Stromal cell of bone marrow (primary cell): ENCODE data around the gene ATP1B1.
"Not testable (repeated sequence)": the region's sequence is repeated elsewhere in the genome, so short reads cannot be mapped to it uniquely, and the experiment has no call there.

ENCODE experiments used
- DNase-seq: peaks from one replicate; pipeline ENCODE4 v3.0.0-alpha.2; 2012; ENCODE audit warnings: low read depth

The ATP1B1 gene

DNA sequence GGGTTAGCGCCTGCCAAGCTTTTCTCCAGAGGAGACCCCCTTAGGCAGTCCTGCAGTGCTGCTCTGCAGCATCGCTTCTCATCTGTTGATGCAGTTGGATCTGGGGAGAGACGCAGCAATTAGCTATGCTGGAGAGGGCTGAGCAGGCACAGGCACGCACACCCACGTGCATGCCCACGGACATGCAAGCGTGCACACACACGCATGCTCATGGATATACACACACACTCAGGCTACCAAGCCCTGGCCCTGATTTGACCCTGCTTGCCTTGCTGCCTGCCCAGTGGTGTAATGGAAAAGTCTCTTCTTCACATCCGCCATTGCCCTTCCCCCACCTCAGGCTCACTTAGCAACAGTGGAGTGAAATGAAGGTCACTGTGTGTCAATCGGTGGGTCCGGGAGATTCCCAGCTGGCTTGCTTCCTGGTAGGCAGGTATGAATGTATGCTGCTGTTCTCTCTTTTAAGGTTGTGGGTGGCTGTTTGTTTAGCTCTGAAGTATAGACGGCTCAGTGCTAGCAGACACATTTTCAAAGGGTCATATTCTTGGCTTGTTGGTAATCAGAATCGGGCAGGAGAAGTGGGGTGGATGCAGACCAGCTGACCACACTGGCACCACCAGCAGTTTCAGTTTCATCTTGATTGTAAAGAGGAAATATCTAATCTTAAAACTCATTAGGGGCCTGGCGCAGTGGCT lies 9.5 kb downstream of the ATP1B1 start:
- no peak for DNase-seq

DNA sequence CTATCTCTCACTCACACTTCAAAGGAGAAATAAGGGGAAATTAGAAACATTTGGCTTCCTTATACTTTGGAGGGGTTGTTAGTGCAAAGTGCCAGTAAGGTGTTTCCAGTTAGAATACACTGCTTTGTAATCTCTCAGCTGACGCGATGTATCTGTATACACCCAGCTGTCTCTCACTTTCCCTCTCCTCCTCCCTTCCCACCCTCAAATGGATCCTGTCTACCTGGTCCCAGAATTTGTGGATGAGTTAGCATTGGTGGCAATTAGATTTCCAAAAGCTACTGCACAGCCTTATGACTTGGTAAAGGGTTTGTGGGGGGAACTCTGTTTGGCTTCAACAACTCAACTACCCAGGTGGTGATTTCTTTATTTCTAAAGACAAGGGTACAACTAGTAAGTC lies 10.5 kb downstream of the ATP1B1 start:
- DNase-seq: no peak

DNA sequence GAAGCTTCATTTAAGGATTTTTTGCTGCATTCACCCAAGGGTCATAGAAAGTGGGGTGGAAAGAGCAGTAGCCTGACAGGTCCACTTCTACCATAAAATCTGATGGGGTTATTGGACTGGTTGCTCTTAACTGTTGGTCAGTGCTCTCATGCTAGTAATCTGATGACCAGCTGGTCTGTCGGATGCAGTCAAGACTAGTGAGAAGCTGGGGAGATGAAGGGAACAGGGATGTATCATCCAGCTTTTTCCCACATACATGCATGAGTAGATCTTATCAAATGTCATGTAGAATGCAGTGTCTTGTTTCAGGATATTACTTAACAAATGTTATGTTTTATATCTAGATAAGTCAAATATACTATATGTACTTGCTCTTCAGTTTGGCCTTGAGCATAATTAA lies 11.1 kb downstream of the ATP1B1 start:
- no peak for DNase-seq

DNA sequence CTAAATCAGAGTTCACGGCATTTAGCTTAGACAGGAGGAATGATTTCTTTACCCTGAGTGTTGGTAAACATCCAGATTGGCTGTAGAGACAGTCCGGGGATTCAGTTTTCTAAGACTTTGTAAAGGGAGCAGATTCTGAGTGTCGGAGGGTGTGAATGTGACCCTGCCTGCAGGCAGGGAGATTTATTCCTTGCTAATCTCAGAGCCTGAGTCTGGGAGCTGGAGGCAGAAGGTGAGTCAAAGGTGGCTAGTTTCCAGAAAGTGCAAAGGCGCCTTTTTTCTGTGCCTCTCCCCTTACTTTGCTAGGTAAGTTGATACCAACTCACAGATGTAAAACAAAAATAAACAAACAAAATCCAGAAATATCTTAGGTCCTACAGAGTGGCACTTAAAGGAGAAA lies 11.7 kb downstream of the ATP1B1 start:
- no peak for DNase-seq

DNA sequence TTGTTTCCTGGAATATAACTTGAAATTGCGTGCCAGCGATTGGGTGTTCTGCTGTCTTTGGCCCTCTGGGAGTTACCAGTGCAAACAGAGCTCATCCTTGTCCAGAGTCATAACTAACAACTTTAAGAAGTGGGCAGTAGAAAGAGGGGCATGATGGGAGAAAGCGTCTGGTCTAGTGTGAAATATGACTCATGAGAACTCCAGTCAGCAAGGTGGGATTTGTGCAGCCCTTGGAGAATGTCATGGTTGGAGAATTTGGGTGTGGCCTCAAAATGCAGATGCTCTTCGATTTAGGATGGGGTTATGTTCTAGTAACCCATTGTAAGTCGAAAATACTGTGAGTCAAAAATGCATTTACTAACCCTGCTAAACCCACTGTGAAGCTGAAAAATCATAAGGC lies 12.9 kb downstream of the ATP1B1 start:
- no peak for DNase-seq

DNA sequence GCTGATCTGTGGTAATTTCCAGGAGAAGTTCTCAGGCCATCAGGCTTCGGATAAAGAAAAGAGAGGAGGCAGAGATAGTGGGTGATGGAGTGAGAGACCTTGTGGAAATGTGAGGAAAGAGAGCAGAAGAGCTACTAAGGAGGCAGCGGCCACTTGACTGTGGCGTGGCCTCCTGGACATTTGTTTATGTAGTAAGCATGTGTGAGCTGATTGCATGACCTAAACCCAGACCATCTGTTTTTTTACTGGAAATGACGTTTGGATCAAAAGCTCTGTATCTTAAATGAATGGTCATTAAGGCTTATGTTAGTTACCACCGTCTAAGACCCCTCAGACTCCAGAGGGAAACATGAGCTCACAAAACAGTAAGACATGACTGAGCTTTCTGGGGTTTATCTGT lies 13.6 kb downstream of the ATP1B1 start:
- DNase-seq: no peak

DNA sequence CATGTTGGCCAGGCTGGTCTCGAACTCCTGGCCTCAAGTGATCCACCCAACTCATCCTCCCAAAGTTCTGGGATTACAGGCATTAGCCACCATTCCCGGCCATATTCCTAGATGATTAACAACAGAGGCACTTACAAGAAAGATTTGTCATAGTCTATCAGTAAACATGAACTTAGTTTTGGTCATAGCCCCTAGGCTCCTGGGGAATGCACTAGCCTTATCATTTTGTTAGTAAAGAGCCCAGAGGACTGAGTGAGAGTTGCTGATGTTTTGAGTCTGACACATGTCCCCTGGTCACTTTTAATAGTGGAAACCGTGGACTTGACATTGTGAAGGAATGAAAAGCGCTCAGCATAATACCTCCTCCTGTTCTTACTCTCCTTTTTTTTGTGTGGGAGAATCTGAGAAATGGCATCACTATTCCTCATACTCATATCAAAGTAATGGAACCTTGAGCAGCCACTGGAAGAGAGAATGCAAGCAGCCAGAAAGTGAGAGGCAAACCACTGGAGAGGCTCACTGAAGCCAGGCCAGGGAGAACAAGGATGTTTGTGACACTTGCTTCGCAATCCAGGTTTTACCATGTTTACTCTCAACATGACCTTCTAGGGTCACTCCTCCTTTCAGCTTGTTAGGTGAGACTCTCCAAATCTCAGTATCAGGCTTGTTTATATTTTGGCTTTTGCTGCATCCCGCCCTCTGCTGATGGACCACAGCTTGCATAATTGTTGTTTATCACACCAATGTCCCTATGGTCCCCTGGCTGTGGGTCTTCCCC lies 14.8 kb downstream of the ATP1B1 start:
- no peak for DNase-seq

DNA sequence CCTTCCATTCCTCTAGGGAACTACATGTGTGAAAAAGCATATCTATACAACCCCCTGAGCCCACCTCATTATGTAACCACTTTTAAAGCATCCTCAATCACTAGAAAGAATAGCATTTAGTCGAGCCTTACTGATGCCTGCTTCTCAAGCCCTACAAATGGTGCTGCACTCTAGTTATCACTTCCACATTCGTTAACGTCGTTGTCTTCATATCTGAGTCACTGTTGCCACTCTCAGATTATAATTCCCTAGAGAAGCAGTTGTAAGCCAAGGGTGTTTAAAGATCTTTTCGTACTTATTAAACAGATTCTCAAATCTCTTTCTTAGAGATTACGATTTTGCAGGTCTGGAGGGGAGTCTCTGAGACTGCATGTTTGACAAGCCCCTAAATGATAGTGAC lies 16.5 kb downstream of the ATP1B1 start:
- DNase-seq: no peak

DNA sequence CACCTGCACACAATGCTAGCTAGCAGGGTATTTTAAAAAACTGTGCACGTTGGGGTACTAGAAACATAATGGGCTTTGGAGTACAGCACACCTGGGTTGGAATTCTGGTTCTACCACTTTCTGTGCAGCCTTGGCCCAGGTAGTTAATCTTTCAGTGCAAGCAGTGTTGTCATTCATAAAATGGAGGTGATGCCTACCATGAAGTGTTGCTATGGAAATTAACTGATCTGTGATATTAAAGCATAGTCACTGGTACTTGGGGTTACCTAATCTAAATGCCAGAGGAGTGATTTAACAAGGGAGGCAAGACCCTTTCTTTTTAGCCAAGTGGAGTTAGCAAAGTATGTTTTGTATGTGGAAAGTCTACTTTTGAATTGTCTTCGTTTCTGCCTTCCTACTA lies 18.0 kb downstream of the ATP1B1 start:
- no peak for DNase-seq

DNA sequence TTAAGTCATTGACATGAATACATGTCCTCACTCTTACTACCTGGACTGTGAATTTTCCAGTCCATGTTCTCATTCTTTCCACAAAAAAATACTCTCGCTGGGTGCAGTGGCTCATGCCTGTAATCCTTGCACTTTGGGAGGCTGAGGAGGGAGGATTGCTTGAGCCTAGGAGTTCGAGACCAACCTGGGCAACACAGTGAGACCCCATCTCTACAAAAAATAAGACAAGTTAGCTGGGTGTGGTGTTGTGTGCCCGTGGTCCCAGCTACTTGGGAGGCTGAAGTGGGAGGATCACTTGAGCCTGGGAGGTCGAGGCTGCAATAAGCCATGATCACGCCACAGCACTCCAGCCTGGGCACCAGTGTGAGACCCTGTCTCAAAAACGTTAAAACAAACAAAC lies 19.1 kb downstream of the ATP1B1 start:
- DNase-seq: not testable (repeated sequence)

DNA sequence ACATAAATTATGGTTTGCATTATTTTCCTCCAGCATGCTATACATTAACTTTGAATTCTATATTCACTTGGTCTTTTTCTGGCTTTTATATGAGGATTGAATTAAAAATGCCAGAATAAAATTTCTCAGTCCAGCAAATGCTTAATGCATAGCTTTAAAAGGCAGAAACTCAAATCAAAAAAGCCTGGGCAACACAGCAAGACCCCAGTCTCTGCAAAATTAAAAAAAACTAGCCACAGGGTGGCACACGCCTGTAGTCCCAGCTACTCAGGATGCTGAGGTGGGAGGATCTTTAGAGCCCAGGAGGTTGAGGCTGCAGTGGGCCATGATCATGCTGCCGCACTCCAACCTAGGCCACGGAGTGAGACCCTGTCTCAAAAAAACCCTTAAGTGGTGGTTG lies 19.8 kb downstream of the ATP1B1 start:
- no peak for DNase-seq

DNA sequence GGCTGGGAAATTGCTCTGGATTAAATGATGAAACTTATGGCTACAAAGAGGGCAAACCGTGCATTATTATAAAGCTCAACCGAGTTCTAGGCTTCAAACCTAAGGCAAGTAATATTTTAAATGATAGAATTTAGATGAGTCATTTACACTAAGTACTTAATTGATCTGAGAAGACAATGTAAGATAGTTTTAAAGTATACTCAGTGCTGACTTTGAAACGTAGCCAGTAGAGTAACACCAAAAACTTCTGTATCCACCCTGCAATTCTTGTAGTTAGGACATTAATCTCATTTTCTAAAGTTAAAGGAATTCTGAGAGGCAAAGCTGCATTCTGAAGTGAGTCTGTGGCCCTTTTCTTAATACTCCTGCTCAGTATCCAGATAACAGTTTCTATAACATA lies 20.8 kb downstream of the ATP1B1 start:
- no peak for DNase-seq

DNA sequence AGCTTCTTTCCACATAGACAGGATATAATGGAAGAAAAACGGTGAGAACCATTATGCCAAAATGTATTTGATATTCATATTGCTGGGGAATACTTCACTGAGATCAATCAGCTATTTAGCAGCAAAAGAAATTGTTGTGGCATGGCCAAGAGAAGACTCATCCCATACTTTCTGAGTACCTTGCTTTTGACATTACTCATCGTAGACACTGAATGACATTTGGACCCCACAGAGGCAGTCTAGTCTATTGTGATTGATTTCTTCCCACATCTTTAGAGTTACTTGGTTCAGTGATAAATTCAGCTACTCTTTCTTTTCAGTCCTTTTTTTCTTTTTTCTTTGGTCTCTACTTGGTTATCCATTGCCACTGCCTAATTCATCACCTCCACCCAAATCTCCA lies 22.1 kb downstream of the ATP1B1 start:
- no peak for DNase-seq

DNA sequence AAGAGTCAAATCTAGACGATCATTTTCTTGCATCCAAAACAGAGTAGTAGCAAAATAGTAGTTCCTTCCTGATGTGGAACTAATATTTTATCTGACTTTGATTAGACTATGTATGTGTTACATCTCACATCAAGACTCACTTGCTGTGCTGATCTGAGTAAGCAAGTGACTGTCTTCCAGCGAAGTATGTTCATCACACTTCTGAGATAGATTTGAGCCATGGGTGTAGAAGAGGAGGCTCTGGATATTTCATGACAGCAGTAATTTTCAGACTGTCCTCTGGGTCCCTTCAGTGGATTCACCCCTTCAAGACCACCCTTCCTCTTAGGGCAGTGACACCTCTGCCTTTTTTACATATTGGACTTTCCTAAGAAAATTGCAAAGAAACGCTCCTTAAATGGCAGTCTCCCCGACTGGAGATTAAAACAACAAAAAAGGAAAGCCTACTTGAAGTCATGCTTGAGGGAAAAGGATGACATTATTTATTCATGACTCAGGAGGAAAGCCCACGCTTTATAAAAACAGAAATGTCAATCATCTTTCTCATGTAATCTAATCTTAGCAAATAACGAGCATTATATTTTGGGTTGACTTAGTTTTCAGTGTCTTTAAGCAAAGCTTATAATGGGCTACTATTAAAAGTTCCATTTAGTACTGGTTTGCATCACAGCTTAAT lies 22.8 kb downstream of the ATP1B1 start:
- DNase-seq: no peak

DNA sequence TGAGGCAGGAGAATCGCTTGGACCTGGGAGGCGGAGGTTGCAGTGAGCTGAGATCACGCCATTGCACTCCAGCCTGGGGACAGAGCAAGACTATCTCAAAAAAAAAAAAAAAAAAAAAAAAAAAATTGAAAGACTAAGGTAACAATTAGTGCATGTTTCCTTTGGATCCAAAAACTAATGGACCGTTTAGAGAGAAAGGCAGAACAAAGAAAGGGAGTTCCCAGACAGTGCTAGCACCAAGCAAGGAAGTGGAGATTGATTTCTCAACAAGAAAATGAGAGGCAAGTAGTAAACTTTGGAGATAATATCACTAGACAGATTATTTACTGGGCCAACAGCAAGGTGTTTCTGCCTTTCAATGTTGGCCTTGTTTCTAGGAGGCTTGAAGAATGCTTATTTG lies 24.2 kb downstream of the ATP1B1 start:
- DNase-seq: no peak

DNA sequence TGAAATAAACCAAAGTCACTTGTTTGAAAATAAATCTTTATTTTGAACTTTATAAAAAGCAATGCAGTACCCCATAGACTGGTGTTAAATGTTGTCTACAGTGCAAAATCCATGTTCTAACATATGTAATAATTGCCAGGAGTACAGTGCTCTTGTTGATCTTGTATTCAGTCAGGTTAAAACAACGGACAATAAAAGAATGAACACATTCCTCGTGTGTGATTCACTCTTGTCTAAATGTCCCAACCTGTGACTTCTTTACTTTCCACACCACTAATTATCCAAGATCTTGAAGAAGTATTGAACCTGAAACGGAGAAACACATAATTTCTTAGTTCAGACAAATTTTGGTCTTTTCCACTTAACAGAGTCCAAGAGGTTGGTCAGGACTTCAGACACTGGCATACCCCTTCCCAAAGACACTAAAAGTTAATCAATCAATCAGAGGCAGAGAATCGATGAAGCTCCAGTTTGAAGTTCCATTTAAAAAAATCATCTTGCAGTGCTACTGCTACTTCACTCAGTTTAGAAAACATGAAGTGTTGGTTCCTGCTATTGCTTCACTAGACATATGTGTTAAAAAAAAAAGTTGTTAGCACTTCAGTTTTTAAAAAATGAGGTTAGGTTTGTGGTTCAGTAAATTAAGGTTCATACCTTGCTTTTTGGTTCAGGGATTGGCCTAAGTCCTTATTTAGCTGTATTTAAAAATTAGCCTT lies 26.2 kb downstream of the ATP1B1 start:
- no peak for DNase-seq

DNA sequence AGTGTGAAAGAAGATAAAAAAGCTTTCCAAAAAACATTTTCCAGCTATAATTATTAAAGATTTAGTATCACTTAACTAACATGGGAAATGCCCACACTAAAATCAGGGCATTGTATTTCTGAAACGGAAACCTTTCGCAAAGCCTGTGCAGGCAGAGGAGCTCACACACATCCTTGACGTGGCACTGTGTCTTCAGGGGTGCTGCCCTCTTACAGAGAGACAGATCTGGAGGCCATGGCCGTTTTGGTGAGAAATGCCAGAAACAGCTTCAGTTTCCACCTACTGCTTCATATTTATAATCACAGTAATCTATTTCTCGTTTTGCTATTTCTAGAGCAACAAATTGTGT lies 26.7 kb downstream of the ATP1B1 start:
- DNase-seq: no peak

DNA sequence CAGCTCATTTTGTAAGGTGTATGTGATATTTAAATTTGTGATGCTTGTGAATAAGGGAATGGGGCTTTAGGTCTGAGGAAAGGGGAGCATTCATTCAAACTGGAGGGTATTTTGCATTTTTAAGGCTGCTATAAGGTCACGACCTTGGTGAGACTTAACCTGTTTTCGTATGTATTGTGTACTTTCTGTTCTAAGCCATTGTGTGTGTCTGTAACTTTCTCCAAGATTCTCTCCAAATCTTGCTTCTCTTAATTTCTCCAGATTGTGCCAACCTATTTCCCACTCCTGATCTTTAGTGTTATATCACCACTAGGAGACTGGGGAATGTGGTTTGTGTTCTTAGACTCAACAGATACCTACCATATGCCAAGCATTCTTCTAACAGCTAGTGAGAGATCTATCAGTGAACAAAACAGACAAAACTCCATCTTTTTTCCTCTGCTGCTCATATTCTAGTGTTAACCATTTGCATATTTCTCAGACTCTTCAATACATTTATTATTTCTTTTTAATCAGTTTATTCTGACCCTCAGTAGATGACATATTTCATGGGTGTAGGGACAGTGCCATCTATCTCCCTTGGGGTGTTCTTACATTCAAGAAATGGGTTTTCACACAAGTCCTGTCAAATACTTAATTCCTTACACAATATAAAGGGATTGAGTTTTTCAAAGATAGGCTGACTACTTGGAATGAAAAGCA lies 27.5 kb downstream of the ATP1B1 start:
- DNase-seq: no peak

DNA sequence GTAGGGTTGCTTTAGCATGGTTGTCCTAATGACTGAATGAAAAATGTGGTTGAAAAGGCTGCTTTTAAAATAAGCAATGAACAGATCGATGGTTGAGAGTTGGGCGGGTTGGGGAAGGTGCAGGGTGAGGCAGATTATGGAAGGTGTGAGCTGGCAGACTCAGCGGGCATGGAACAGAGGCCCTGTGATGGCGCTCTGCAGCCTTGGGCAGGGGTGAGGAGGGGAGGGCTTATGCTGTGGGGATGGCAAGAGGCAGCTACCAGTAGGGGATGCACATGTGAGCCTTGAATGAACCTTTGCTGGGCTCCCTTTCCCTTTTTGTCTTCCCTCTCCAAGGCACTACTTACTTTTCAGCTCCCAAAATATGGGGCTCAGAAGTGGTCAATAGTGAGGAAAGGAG lies 30.9 kb downstream of the ATP1B1 start:
- no peak for DNase-seq

DNA sequence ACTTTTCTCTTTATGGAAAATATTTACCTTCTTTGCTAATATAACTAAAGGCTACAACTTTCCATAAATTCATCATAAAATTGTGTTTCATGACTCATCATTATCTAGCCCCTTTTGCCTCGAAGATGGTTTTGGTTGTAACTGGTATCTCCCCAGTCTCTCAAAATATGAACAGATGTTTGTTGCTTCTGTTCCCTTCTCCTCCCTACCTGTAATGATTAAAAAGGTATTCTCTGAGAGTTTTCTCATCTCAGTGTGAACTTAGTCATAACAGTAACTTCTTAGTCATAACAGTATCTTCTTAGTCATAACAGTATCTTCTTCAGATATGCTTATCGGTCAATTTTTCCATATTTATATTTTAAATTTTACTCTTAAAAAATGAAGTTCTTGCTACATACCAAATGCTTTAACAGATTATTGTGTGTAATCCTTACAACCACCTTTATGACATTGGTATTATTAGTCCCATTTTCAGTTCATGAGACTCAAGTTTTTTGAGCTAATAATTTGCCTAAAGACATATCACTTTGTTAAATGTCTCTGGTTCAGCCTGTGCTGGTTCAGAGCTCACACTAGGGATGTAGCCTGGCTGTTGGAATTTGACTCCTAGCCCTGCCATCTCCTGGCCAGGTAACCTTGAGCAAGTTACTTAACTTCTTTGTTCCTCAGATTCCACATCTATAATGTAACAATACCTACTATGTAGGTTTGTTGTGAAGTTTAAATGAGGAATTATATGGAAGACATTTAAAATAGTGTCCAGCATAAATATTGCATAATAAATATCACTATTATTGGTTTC lies 32.6 kb downstream of the ATP1B1 start:
- no peak for DNase-seq

DNA sequence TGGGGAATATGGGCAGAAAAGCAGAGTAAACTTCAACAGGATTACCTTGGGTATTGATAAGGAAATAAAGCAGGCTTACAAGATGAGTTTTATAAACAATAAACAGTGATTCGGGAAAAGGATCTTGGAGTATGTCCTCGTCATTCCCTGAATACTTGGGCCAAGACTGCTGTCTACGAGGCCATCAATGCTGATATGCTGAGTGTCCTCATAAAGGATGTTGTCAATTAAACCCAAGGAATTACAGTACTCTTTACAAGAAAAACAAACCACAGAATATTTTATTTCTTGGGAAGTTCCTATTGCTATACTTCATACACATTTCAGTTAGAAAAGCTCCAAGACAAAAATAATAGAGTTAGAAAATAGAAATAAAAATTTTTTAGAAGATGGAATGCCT lies 34.9 kb downstream of the ATP1B1 start:
- DNase-seq: no peak
